Right lobe of liver (tissue), 4 donors: Measurements from ENCODE around the gene JUNB.

Experiments used
- POLR2A ChIP-seq: fragments of 450-650 bp; IDR thresholded peaks from one replicate; pipeline ENCODE4 v1.6.1; 2017; ENCODE audit warnings: antibody characterized with exemption, mild to moderate bottlenecking
- TF ChIP-seq, protein P1 (sequence below), 4 donors: fragments of 200-600 bp in 3 of 4; fragments of 450-650 bp in 1 of 4; IDR thresholded peaks; one replicate each; pipeline versions ENCODE4 v1.5.1 to v1.8.0; 2016 to 2022; ENCODE audit warnings: antibody characterized with exemption in 4 of 4, mild to moderate bottlenecking in 2 of 4
- donor health status: DM: no; HTN: no; CAD: no.
- donor health status: DM: no; HTN: no; CAD: no.
- donor health status: DM: no; HTN: yes; CAD: no.

DNA sequence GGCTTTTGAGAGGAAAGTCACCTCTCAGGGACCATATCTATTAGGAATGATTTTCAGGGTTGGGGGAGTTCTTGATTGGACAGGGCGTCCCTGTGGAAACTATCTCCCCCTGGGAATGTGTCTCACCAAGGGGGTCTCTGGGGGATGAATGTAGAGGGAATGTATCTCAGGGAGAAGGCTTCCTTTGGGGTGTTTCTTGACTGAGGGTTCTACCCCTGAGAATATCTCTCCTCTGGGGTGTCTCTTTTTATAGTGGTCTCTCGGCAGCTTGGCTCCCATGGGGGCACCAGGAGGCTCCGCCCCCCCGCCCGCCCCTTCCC is 42.1 kb downstream of the JUNB start:
- TF ChIP-seq, protein P1, sequence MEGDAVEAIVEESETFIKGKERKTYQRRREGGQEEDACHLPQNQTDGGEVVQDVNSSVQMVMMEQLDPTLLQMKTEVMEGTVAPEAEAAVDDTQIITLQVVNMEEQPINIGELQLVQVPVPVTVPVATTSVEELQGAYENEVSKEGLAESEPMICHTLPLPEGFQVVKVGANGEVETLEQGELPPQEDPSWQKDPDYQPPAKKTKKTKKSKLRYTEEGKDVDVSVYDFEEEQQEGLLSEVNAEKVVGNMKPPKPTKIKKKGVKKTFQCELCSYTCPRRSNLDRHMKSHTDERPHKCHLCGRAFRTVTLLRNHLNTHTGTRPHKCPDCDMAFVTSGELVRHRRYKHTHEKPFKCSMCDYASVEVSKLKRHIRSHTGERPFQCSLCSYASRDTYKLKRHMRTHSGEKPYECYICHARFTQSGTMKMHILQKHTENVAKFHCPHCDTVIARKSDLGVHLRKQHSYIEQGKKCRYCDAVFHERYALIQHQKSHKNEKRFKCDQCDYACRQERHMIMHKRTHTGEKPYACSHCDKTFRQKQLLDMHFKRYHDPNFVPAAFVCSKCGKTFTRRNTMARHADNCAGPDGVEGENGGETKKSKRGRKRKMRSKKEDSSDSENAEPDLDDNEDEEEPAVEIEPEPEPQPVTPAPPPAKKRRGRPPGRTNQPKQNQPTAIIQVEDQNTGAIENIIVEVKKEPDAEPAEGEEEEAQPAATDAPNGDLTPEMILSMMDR (IDR thresholded peaks at IDR 0.05): no peak
- no peak for TF ChIP-seq POLR2A
